K562 (cell line): ENCODE results near the gene SDF4. TPM values are rescaled to one million over a fixed set of nuclear protein-coding genes. Genes with fewer than 3 reads are reported as not detected.

Experiments
- ATAC-seq: fragments of 200-7000 bp; cut with Tn5 transposase; 3 replicates; pipeline ENCODE4 v1.9.1; 2020; ENCODE audit warnings: moderate library complexity
- BruUV-seq: library from RNA; stranded (reverse); fragments of 400-500 nt; replicated peaks from 2 replicates; lab custom pipeline; 2021; lab: Mats Ljungman, UMichigan
- CTCF ChIA-PET: fragments of 300-600 bp; formaldehyde crosslinking; extraction: SDS; loops from one replicate; lab custom pipeline; 2021; ENCODE audit warnings: low intra/inter-chr PET ratio; lab: Yijun Ruan, JAX
- POLR2A ChIA-PET: fragments of 300-600, 350-650 bp; sonication (Branson Sonifier 250); formaldehyde crosslinking; extraction: SDS; loops from one replicate; lab custom pipeline; 2021; ENCODE audit warnings: antibody characterized with exemption, inconsistent platforms; lab: Yijun Ruan, JAX
- DNase-seq, 4 experiments: peaks; one replicate each; pipeline versions ENCODE4 v3.0.0 to v3.0.0-alpha.2; 2011 to 2018; ENCODE audit warnings: low spot score in 3 of 4, mixed read lengths in 3 of 4; ENCODE audit errors: extremely low read depth in 1 of 4
- FAIRE-seq: peaks from 2 replicates; lab custom pipeline; 2011; peaks lifted over from hg19 to GRCh38; lab: Jason Lieb, UNC
- H2AFZ ChIP-seq: 2 replicates; pipeline ENCODE4 v1.6.0; 2011; ENCODE audit warnings: low read depth, low read length, control low read depth, inconsistent platforms
- H3K27ac ChIP-seq: fragments of 200-600 bp; 3 replicates; pipeline ENCODE4 v1.8.0; 2011; ENCODE audit warnings: low read depth, mild to moderate bottlenecking, control low read depth, inconsistent platforms, low read length, moderate library complexity, mixed read lengths; ENCODE audit errors: extremely low read depth
- H3K27me3 ChIP-seq, 2 experiments: fragments of 300-600 bp in 1 of 2; 2 replicates in 1 of 2; 3 replicates in 1 of 2; pipeline versions ENCODE4 v1.6.0 to v1.8.0; 2011; ENCODE audit warnings: inconsistent platforms in 2 of 2, low read length in 2 of 2, mild to moderate bottlenecking in 1 of 2, mixed read lengths in 1 of 2, moderate library complexity in 1 of 2; ENCODE audit not compliant: control insufficient read depth in 2 of 2, insufficient read depth in 2 of 2
- H3K36me3 ChIP-seq: fragments of 300-600 bp; 3 replicates; pipeline ENCODE4 v1.8.0; 2011; ENCODE audit warnings: mild to moderate bottlenecking, low read length, inconsistent platforms; ENCODE audit not compliant: control insufficient read depth, insufficient read depth
- H3K4me1 ChIP-seq, 2 experiments: fragments of 200-600 bp in 1 of 2; replicated peaks in 1 of 2; 2 replicates in 1 of 2; 3 replicates in 1 of 2; pipeline versions ENCODE4 v1.5.1 to v1.8.0; 2011; ENCODE audit warnings: inconsistent platforms in 2 of 2, low read length in 2 of 2, mild to moderate bottlenecking in 1 of 2, mixed read lengths in 1 of 2, moderate library complexity in 1 of 2; ENCODE audit not compliant: control insufficient read depth in 2 of 2, insufficient read depth in 2 of 2
- H3K4me2 ChIP-seq: 2 replicates; pipeline ENCODE4 v1.6.1; 2011; ENCODE audit warnings: low read length, control low read depth, inconsistent platforms, mixed read lengths; ENCODE audit not compliant: insufficient read depth
- H3K4me3 ChIP-seq: fragments of 200-600 bp; sonication (generic), shearing (Covaris generic); 2 replicates; pipeline ENCODE4 v1.5.1; 2016; ENCODE audit warnings: control low read depth, inconsistent platforms
- H3K79me2 ChIP-seq: fragments of 200-600 bp; 3 replicates; pipeline ENCODE4 v1.8.0; 2011; ENCODE audit warnings: low read length, inconsistent platforms; ENCODE audit not compliant: control insufficient read depth, insufficient read depth
- H3K9ac ChIP-seq, 2 experiments: 2 replicates each; pipeline versions ENCODE4 v1.6.0 to v1.6.1; 2011; ENCODE audit warnings: low read depth in 2 of 2, low read length in 2 of 2, control low read depth in 1 of 2, inconsistent platforms in 1 of 2, mild to moderate bottlenecking in 1 of 2, mixed read lengths in 1 of 2; ENCODE audit not compliant: insufficient read depth in 1 of 2
- H3K9me1 ChIP-seq: one replicate; pipeline ENCODE4 v1.6.0; 2011; ENCODE audit warnings: inconsistent platforms, mild to moderate bottlenecking, low read length, moderate library complexity; ENCODE audit not compliant: control insufficient read depth, insufficient read depth
- H3K9me3 ChIP-seq: replicated peaks from 2 replicates; pipeline ENCODE4 v1.5.1; 2011; ENCODE audit warnings: low read depth, low read length, inconsistent platforms; ENCODE audit not compliant: control insufficient read depth, insufficient read depth
- H4K20me1 ChIP-seq: replicated peaks from 2 replicates; pipeline ENCODE4 v1.6.1; 2011; ENCODE audit warnings: low read length, inconsistent platforms, mixed read lengths; ENCODE audit not compliant: control insufficient read depth, insufficient read depth
- ATF6 ChIP-seq: sonication (generic); formaldehyde crosslinking; IDR thresholded peaks from 2 replicates; pipeline ENCODE4 v1.4.0; 2020; ENCODE audit warnings: mild to moderate bottlenecking, missing genetic modification reagents
- HSF4 ChIP-seq: fragments of 250-450 bp; sonication (Bioruptor Pico); IDR thresholded peaks from 2 replicates; pipeline ENCODE4 v2.1.2; 2022; ENCODE audit warnings: mild to moderate bottlenecking, moderate library complexity, borderline replicate concordance
- NR2F6 ChIP-seq: fragments of 450-650 bp; formaldehyde crosslinking; IDR thresholded peaks from 2 replicates; pipeline ENCODE4 v1.4.0; 2020; ENCODE audit warnings: mild to moderate bottlenecking
- POLR2A ChIP-seq: fragments of 450-650 bp; conservative IDR thresholded peaks from 2 replicates; pipeline ENCODE4 v1.6.1; 2016
- POLR2AphosphoS5 ChIP-seq: IDR thresholded peaks from 2 replicates; pipeline ENCODE4 v1.6.1; 2011; ENCODE audit warnings: mild to moderate bottlenecking, low read depth, low read length, moderate library complexity; ENCODE audit not compliant: control insufficient read depth, insufficient read depth
- POLR2G ChIP-seq: fragments of 200-400 bp; formaldehyde crosslinking; IDR thresholded peaks from 2 replicates; pipeline ENCODE4 v1.6.1; 2017; ENCODE audit warnings: low read depth, mild to moderate bottlenecking, antibody characterized with exemption, low read length, moderate library complexity
- RBFOX2 ChIP-seq: fragments of 200-400 bp; formaldehyde crosslinking; IDR thresholded peaks from 2 replicates; pipeline ENCODE4 v1.6.1; 2017; ENCODE audit warnings: low read depth, mild to moderate bottlenecking, low read length, moderate library complexity
- ZKSCAN8 ChIP-seq: fragments of 200-800 bp; sonication (Bioruptor generic); IDR thresholded peaks from 2 replicates; pipeline ENCODE4 v1.6.1; 2016; ENCODE audit warnings: missing genetic modification characterization, missing compliant biosample characterization
- ZNF655 ChIP-seq: fragments of 250-450 bp; sonication (Bioruptor Pico); IDR thresholded peaks from 2 replicates; pipeline ENCODE4 v1.5.0; 2021
- ZNF785 ChIP-seq: fragments of 250-450 bp; sonication (Bioruptor Pico); IDR thresholded peaks from 2 replicates; pipeline ENCODE4 v1.4.0; 2020; ENCODE audit warnings: mild to moderate bottlenecking
- WGBS: fragments of 100-300 bp; shearing (Covaris generic); methylation state at CpG from one replicate; pipeline ENCODE4 v1.1.6; 2016; ENCODE audit warnings: low coverage, mixed read lengths; ENCODE audit not compliant: insufficient coverage; ENCODE audit errors: missing lambda C conversion rate; 5-methylcytosine and 5-hydroxymethylcytosine counted together
- in situ Hi-C: fragments of 300-500 bp; cut with MboI; formaldehyde crosslinking; loops from 4 replicates; pipeline ENCODE4 v1.15.0; 2018; ENCODE audit warnings: inconsistent platforms, mixed read lengths
- intact Hi-C: fragments of 100-400 bp; cut with micrococcal nuclease; formaldehyde crosslinking; loops from 2 replicates; pipeline ENCODE4 v1.14.2; 2022
- polyA plus RNA-seq, 8 experiments: library from polyadenylated mRNA; depleted of rRNA in 4 of 8; stranded (reverse) in 5 of 8; unstranded in 3 of 8; fragments of >200 nt; fragmentation: Nextera tagmentation in 2 of 8; fragmentation: Illumina TruSeq in 1 of 8; extraction: Ambion mirVana in 2 of 8; extraction: Trizol in 1 of 8; gene quantifications; 2 replicates each; pipeline versions ENCODE4 v1.2.1 to v1.2.3, GENCODE V29; 2011 to 2014; ENCODE audit warnings: inconsistent platforms in 1 of 8, missing spikeins in 1 of 8
- total RNA-seq, 7 experiments: library from RNA; depleted of rRNA in 6 of 7; stranded (reverse); fragments of >200 nt in 6 of 7; fragmentation: Illumina TruSeq in 2 of 7; extraction: Trizol in 2 of 7; gene quantifications; 2 replicates each; pipeline versions ENCODE4 v1.2.1 to v1.2.3, GENCODE V29; 2011 to 2021; ENCODE audit warnings: low replicate concordance in 1 of 7

SDF4 gene
- total and polyA plus RNA-seq, 9 of the 15 experiments (the other 6 are each of a cell fraction or from before 2014, with no cell fraction given): 0.35 to 160 (median 65.2) TPM

- CTCF ChIA-PET: no interaction called here
- POLR2A ChIA-PET: interaction anchor here (0.6 to 1.5 kb wide), 5 partner anchors 12 to 308 kb away, joined by 3 read pairs; no protein-coding TSS in a partner anchor
- intact Hi-C loops: no loop called here
- Histone ChIP-seq H3K4me2 (no peak overlapping the region), H3K9me1 (peaks cover 12% of the 10 kb centered on the region), H2AFZ (no peak overlapping the region), H3K36me3 (peaks cover 86% of the 10 kb centered on the region), H3K27me3 (no peaks in the 10 kb centered on the region; a peak in 1 of 5 replicates), H3K27ac (no peak overlapping the region), H3K9ac (peak overlapping the region in 1 of 2 experiments; percentile 70; a peak in 1 of 4 replicates), H3K79me2 (peaks cover 67% of the 10 kb centered on the region), H4K20me1 (peaks cover 19% of the 10 kb centered on the region), H3K4me1 (peaks cover 13 to 40% of the 10 kb centered on the region in 2 experiments; a peak in 4 of 5 replicates), H3K4me3 (no peak overlapping the region), H3K9me3 (no peaks in the 10 kb centered on the region)
- FAIRE-seq (no peak), ATAC-seq (no peak), DNase-seq (no peak)
- no TSS peak for BruUV-seq
- in situ Hi-C loops: no loop called here
- peak; percentile 69 for TF ChIP-seq POLR2G
- no peak for TF ChIP-seq HSF4
- TF ChIP-seq ATF6 (CRISPR knock-in tag): no peak
- TF ChIP-seq RBFOX2: peak; percentile 67
- TF ChIP-seq POLR2AphosphoS5: peak; percentile 33; the same call in 1 of the 2 replicates
- 0 out of 2 replicates have a peak, but pooled peaks have one; percentile 18 for TF ChIP-seq POLR2A
- no peak for TF ChIP-seq NR2F6 (CRISPR knock-in tag)
- no peak for TF ChIP-seq ZNF785 (CRISPR knock-in tag)
- TF ChIP-seq ZNF655 (CRISPR knock-in tag): no peak
- no peak for TF ChIP-seq ZKSCAN8
- 96% methylated on average over 39 of the region's 39 CpGs for WGBS
These were observed 35.9 kb upstream of the SDF4 start for GRCh38 chr1:1267488-1268283.
